GM21576 (cell line): ENCODE data around the gene GALNT10.

Experiments
- ATAC-seq: cut with Tn5 transposase; IDR thresholded peaks from one replicate; pipeline ENCODE4 v1.9.1; 2021; ENCODE audit warnings: mild to moderate bottlenecking, moderate library complexity; ENCODE audit not compliant: unreplicated experiment

The GALNT10 gene

GRCh38 chr5:154396128-154396527 is 205.6 kb downstream of the GALNT10 start:
- no peak for ATAC-seq

GRCh38 chr5:154397652-154398406 is 207.3 kb downstream of the GALNT10 start:
- no peak for ATAC-seq

- ATAC-seq, result no peak
Observed at GRCh38 chr5:154400678-154401077, 210.1 kb downstream of the GALNT10 start.

GRCh38 chr5:154401355-154401754 is 210.8 kb downstream of the GALNT10 start:
- no peak for ATAC-seq

- no peak for ATAC-seq
Observed at GRCh38 chr5:154401931-154402330, 211.4 kb downstream of the GALNT10 start.

- ATAC-seq, result no peak
Observed at GRCh38 chr5:154402611-154403010, 212.1 kb downstream of the GALNT10 start.

- no peak for ATAC-seq
Observed at GRCh38 chr5:154403234-154403633, 212.7 kb downstream of the GALNT10 start.

GRCh38 chr5:154403776-154404387 is 213.3 kb downstream of the GALNT10 start:
- no peak for ATAC-seq

GRCh38 chr5:154405078-154405792 is 214.7 kb downstream of the GALNT10 start:
- ATAC-seq, result peak; percentile 93

- ATAC-seq, result no peak
Observed at GRCh38 chr5:154406231-154406630, 215.7 kb downstream of the GALNT10 start.

GRCh38 chr5:154406826-154407225 is 216.3 kb downstream of the GALNT10 start:
- ATAC-seq, result no peak

- no peak for ATAC-seq
Observed at GRCh38 chr5:154408811-154409210, 218.3 kb downstream of the GALNT10 start.

- no peak for ATAC-seq
Observed at GRCh38 chr5:154409230-154409840, 218.8 kb downstream of the GALNT10 start.

GRCh38 chr5:154410008-154410407 is 219.5 kb downstream of the GALNT10 start:
- ATAC-seq, result no peak

GRCh38 chr5:154410786-154411185 is 220.3 kb downstream of the GALNT10 start:
- ATAC-seq, result no peak

- ATAC-seq, result no peak
Observed at GRCh38 chr5:154411338-154411737, 220.8 kb downstream of the GALNT10 start.

GRCh38 chr5:154412316-154412715 is 221.8 kb downstream of the GALNT10 start:
- ATAC-seq, result no peak

- no peak for ATAC-seq
Observed at GRCh38 chr5:154412925-154413324, 222.4 kb downstream of the GALNT10 start.

- no peak for ATAC-seq
Observed at GRCh38 chr5:154415114-154415513, 224.6 kb downstream of the GALNT10 start.

- no peak for ATAC-seq
Observed at GRCh38 chr5:154418344-154418820, 227.8 kb downstream of the GALNT10 start.

GRCh38 chr5:154419236-154419635 is 228.7 kb downstream of the GALNT10 start:
- no peak for ATAC-seq
